Jurkat, Clone E6-1 (cell line): ENCODE data around the gene TCF12. TPM values are rescaled to one million over a fixed set of nuclear protein-coding genes. Genes with fewer than 3 reads are reported as not detected.

Experiments
- DNase-seq: peaks from one replicate; pipeline ENCODE4 v3.0.0-alpha.2; 2011; ENCODE audit warnings: low read depth, low spot score
- H3K4me3 ChIP-seq: 2 replicates; pipeline ENCODE4 v1.5.1; 2011; ENCODE audit warnings: mild to moderate bottlenecking, low read length, control low read depth, moderate library complexity
- polyA plus RNA-seq: library from polyadenylated mRNA; unstranded; fragments of >200 nt; gene quantifications from one replicate; pipeline ENCODE4 v1.2.1, GENCODE V29; 2012; ENCODE audit warnings: missing spikeins; ENCODE audit not compliant: insufficient read length, insufficient read depth

TCF12 gene
- polyA plus RNA-seq = 98.4 TPM

DNA sequence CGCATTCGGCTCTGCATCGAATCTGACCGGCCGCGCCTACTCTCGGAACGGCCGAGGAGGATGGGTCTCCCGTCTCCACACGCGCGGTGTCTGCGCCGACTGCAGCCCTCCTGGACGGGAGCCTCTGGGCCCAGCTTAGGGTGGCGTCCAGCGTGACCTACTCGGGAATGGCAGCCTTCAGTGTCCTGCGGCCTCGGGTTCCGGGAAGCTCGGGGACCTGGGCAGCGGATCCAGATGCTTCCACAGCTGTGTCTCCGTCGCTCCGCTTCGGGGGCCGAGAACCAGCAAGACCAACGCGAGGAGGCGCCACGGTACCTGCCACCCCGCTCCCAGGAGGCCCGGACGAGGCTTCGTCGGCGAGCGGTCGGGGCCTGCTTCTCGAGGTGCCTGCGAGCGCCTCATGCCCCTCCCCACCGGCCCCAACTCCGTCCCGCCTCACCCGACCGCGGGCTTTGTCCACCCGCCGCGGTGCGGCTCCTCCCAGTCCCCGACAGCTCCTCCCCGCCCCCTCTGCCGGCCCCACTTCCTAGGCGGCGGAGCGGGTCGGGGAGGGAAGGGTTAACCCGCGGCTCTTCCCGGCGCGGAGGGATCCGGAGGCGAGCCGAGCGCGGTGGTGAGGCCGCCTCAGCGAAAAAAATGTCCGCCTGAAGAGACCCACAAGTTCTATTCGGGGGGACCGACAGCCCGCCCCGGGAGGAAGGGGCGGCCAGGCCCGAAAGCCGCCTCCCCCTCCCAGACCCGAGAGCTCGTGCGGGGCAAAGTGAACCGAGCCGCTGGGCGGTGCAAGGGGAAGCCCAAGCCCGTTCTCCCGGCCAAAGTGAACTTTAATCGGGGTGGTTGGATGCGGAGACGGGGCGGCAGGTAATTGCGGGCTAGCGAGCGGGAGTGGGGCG is at the start of gene TCF12:
TCF12 (plus strand) TSS at position 599 of the 893 bp plus-strand sequence. CDS start 1,270 bp downstream, outside the sequence.
- H3K4me3 ChIP-seq = peak within 1 kb of the TSS; percentile 96
- peak; percentile 93 for DNase-seq

DNA sequence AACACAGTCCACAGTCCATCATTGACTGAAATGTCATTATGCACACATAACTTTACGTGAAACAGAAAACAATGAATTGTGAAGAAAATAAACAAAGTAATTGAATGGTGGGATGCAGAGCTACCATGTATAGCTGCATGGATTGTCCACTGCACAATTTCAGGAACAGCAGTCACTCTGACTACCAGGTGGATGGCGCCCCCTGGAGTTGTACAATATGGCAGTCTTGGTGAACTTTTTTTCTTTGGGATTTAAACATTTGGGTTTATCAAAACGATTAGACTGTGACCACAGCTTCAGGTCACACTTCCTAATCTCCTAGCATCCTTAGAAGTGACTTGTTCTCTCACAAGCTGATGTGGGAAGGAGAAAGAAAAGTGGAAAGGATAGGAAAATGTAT is 48.9 kb upstream of the TCF12 start:
- H3K4me3 ChIP-seq = no peak overlapping the region
- peak; percentile 67 for DNase-seq

GRCh38 chr15:56871185-56871584 is 47.3 kb upstream of the TCF12 start:
- no peak for DNase-seq
- H3K4me3 ChIP-seq = no peak overlapping the region

DNA sequence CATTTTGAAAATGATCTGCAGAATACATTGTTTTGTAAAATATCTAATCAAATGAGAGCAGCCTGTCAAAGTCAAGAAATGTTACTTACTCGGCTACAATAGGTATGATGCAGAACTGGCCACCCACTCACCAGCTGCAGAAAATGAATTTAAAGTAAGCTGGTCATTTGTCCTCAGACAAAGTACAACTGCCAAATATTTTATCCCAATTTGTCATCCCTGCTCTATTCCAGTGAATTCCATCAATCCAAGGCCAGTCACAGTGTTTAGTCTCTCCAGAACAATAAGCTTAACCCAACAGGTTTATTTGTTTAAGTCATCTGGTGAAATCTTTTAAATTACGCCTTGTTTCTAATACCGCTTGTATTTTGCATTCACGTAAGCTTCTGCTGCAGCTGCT is 46.6 kb upstream of the TCF12 start:
- DNase-seq = no peak
- no peak overlapping the region for H3K4me3 ChIP-seq

- no peak for DNase-seq
- no peak overlapping the region for H3K4me3 ChIP-seq
These were observed 41.0 kb upstream of the TCF12 start for GRCh38 chr15:56877255-56877970.

GRCh38 chr15:56879502-56879901 is 38.9 kb upstream of the TCF12 start:
- DNase-seq = no peak
- H3K4me3 ChIP-seq = no peak overlapping the region

DNA sequence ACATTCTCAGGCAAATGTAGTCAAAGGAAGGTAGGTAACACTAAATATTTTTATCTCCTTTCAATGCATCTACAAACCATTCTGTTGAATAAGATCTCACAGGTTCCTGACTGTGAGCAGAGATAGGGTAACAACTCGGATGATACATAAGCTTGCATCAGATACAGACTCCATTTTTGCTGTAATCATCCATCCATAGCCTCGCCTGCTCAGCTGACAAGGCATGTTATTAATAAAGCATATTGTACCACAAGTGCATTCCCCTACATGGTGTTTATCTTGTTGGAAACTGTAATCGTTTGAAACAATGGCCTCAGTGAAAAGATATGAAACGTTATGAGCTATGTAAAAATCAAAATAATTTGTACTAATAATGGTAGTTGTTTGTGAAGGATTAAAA is 35.4 kb upstream of the TCF12 start:
- no peak overlapping the region for H3K4me3 ChIP-seq
- DNase-seq = no peak

- no peak overlapping the region for H3K4me3 ChIP-seq
- DNase-seq = no peak
These were observed 32.0 kb upstream of the TCF12 start for GRCh38 chr15:56886363-56886931.

DNA sequence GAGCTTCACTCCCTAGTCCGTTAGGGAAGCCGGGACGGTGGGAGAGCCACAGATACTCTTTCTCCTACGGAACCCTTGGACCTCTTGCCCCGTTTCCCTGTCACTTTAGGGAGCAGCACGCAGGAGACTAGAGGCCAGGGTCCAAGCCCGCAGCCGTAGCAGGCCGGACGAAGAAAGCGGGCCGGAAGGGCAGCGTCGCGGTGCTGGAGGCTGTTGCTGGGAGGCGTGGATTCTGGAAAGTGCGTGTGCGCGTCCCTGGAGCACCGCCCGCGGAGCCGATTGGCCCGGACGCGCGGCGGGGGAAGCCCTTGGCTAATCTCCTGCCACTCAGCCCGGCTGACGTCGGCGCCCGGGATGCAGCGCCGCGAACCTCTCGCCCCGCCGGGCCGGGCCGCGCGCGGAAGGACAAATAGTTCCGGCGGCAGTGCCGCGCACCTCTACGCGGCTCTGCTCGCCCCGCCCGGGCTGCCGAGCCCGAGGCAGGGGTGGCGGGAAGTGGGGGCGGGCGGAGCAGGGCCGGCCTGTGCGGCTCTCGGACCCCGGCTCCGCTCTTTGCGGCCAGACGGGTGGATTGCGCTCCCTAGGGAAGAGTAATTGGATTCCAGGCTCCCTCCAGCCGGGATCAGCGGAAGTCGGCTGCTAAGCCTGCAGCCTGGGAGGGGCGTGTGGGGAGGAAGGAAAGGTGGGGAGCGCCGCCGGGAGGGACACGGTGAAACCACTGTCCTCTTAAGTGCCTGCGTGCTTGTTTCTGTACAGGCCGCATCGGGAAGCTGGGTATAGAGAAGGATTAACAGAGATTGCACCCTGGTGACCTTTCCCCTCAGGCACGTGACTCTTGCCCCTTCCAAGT is 31.3 kb upstream of the TCF12 start:
- H3K4me3 ChIP-seq = no peak overlapping the region
- DNase-seq = no peak

DNA sequence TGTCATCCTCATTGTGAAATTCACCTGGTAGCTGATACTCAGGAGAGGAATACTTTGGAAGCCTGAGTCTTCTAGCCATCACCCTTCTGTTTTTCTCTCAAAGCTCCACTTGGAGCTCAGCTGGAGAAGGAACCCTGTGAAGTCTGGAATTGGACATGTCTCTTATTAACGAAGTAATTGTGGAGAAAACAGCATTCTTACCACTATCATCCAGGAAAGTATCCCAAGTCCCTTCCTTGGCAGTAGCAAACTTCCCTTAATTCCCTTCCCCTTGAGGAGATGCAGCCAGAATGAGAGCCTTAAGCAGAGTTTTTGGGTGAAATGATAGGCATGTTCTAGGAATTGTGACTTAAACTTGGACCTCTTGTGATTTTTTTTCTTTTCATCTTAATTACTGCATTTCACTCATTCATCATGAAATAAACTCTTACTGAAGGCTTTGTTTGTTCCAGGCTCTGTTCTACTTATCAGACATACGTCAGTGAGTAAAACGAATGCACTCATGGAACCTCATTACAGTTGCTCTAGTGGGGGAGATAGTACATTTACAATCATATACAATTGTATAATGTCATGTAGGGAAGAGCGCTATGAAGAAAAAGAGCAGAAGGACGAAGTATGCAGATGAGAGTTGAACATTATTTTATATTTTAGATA is 30.5 kb upstream of the TCF12 start:
- no peak for DNase-seq
- no peak overlapping the region for H3K4me3 ChIP-seq

DNA sequence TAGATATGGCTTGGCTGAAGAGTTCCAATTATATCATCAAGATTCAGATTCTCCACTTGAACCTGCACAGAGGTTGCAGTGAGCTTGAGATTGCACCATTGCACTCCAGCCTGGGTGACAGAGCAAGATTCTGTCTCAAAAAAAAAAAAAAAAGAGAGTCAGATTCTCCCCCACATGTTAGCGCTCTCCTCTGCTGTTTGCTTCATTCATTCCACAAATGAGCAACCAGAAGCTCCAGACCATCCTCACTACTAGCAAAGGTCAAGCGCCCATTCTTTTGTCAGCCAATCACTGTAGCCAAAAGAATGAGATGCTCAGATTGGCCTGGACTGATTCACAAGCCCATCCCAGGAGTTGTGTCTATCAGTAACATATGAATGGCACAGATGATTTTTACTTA is 28.4 kb upstream of the TCF12 start:
- no peak for DNase-seq

DNA sequence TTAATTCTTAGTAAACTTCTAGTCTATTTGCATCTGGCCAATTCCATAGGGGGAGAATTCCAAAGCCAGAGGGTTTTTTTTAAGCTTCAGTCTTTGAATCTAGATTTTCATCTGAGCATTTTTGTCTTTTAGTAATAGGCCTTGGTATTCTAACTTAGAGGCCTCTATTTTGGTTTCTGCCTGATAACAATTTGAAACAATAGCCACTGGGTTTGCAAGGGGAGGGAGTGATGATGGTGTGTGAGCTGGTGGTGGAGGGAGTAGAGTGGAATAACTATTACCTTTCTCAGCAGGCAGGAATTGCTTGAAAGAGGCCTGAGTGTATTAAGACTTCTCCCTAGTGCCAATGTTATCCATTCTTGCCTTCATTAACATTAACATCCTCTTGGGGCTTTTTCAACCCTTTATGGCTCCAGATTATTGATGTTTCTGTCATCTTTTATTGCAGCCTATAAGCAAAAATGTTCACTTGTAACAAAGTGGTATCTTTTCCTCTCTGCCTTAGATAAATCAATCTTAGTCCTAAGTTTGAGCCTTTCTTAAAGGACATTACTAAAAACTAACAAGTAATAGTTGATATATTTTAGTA is 26.5 kb upstream of the TCF12 start:
- no peak overlapping the region for H3K4me3 ChIP-seq
- DNase-seq = no peak

More for the DNA sequence above, 28.4 kb upstream of the TCF12 start:
- H3K4me3 ChIP-seq = no peak overlapping the region

DNA sequence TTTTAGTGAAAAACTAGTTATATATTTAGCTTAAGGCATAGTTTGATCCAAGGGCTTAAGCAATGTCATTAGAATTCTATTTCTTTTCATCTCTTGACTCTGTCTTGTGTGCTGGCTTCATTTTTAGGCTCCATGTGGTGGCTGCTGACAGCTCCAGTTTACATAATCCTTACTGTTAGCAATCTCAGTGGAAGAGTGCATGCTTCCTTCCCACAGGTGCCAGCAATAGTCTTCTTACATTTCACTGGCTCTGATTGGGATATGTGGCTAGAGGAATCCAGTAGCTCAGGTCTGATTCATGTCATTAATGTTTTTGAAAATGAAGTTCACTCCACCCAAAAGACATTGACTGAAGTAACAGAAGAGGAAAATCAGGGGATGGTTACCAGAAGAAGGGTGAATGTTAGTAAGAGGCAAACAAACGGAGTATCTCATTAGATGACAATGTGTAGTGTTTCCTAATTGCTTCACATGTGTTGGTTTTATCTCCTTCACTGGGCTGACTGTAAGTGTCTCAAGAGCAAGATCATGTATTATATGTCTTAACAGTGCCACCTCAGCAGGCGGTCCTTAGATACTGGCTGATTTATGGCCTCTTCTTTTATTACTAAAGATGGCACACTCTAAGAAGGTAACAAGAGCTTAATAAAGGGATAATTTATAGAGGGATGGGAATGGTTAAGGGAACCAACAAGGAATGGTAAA is 25.6 kb upstream of the TCF12 start:
- H3K4me3 ChIP-seq = no peak overlapping the region
- DNase-seq = no peak

GRCh38 chr15:56893364-56893678 is 25.1 kb upstream of the TCF12 start:
- DNase-seq = no peak
- no peak overlapping the region for H3K4me3 ChIP-seq

DNA sequence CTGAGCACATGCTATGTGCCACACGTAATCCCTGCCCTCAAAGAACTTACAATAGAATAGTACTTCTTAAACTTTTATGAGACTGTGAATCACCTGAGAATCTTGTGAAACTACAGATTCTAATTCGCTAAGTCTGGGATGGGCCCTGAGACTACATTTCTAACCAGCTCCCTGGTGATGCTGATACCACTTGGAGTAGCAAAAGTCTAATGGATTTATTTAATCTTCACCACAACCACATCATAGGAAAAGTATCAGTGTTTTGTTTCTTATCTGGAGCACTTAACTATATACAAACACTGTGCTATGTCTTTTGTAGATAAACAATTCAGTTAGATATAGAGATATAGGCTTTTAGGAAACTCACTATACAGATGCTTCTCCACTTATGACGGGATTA is 23.8 kb upstream of the TCF12 start:
- no peak overlapping the region for H3K4me3 ChIP-seq
- peak; percentile 89 for DNase-seq

GRCh38 chr15:56901931-56902330 is 16.5 kb upstream of the TCF12 start:
- no peak for DNase-seq
- H3K4me3 ChIP-seq = no peak overlapping the region

DNA sequence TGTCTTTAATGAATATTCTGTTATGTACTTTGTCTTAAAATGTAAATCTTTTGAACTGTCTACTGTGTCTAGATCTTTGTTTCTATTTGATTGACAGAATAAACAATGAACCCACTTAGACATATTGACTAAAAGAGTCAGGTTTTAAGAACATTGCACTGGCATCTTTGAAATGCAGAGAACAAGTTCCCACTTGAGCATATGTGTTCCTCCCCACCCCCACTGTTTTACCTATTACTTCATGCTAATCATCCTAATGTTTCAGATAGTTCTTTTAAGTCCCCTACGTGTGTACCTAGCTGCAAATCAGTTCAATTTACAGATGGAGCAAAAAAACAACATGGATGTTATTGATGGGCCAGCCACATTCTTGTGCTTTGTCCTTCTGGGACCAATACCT is 11.7 kb upstream of the TCF12 start:
- DNase-seq = no peak
- no peak overlapping the region for H3K4me3 ChIP-seq

GRCh38 chr15:56910801-56911200 is 7.6 kb upstream of the TCF12 start:
- no peak for DNase-seq
- H3K4me3 ChIP-seq = no peak overlapping the region
